ENCODE measurements around the gene SH3PXD2B.

- TF ChIP-seq POLR2A (IDR thresholded peaks at IDR 0.05; ENCODE audit: low read depth, low read length) = no peak
- TF ChIP-seq TAF1 (IDR thresholded peaks at IDR 0.05; ENCODE audit: borderline replicate concordance, low read depth, low read length) = no peak
Observed at GRCh38 chr5:172358345-172358744, 96.0 kb downstream of the SH3PXD2B start.

All from GM12892 (cell line).